ENCODE data around the gene LCT.
A peak's percentile ranks its signal among the peaks of the same experiment; 100 is the strongest.
"Not testable (repeated sequence)": the region's sequence is repeated elsewhere in the genome, so short reads cannot be mapped to it uniquely, and the experiment has no call there.

The LCT gene

DNA sequence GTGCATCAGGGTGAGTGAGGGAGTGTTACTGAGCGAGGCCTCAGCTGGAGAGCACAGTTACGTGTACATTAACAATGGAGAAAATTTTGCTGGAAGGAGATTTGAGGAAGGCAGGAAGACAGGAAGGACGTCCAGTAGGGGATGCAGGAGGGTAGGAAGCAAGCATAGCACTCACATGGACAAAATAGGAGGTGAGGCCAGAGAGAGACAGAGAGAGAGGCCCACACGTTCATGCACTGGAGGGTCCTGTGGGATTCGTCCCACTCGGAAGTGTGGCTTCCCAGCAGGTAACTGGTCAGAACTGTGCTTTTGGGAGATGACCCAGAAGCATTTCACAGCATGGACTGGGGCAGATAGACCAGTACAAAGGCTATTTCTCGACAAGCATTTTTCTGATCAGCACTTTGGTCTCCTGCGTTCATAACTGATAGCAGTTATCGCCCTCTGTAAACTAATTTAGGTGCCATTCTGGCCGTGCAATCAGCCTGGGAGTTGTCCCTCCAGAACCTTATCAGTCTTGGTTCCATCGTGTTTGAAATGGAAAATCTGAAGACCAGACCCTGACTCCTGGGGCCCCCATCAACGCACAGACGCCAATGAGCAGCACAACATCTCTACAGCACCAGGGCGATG, 5.7 kb downstream of the LCT start:
- DNase-seq, result no peak

- no peak for DNase-seq
Observed at GRCh38 chr2:135829378-135830135, 7.4 kb downstream of the LCT start.

DNA sequence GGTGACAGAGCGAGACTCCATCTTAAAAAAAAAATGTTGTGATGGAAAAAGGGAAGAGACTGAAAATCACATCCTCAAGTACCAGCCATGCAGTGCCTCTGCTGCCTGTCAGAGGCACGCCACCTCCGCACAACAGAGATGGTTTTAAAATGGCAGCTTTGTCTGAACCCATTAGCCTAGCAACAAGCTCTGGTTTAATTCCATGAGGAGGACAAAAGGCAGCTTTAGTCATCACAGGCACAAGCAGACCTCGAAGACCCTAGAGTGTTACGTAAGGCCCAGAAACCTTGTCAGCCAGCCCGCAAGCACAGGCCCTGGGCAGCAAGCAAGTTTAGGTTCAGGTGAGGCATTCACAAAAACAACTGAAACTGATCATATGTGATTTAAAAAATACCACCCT, 10.4 kb downstream of the LCT start:
- no peak for DNase-seq

GRCh38 chr2:135825550-135826176, 11.3 kb downstream of the LCT start:
- no peak for DNase-seq

GRCh38 chr2:135825131-135825530, 11.9 kb downstream of the LCT start:
- no peak for DNase-seq

GRCh38 chr2:135822855-135823254, 14.1 kb downstream of the LCT start:
- no peak for DNase-seq

DNA sequence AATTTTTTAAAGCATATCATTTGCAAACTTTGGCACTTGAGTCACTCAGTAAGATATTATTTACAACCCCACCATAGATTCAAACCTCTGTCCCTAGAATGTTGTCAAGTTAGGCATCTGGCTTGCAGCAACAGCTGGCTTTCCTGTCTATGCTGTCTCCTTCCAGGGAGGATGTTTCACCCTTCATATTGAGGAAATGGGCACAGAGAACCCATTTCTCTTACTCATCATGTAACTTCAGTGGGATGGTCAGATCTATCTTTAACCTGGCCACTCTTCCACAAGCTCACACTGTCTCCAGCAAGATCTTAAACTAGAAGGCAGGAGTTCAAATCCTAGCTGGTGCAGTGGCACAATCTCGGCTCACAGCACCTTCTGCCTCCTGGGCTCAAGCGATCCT, 15.8 kb downstream of the LCT start:
- no peak for DNase-seq

DNA sequence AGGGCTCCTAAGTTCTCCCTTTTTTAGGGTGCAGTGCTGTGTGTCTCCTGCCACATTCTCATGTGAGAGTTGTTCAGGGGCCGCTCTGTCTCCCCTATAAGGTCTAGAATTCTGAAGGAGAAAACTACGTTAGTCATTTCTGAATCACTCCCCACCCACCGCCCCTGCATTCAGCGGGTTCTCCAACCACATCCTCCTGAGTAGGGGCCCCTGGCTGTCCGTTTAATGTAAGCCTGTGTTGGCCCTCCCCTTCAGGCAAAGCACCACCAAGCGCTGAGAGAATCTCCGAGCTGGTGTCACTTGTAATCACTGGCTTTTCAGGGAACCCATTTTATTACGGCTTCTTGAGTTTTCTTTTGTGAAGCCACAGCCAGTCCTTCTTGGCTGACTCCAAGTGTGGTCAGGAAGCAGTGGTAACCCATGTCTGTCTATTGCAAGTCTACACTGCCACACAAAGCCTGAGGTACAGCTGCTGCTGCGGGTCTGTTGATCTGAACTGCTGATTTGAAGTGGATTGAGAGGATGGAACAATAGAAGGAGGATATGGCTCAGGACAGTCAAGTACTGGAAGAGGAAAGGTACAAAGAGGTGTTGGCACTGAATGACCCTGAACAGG, 16.9 kb downstream of the LCT start:
- DNase-seq, result no peak

DNA sequence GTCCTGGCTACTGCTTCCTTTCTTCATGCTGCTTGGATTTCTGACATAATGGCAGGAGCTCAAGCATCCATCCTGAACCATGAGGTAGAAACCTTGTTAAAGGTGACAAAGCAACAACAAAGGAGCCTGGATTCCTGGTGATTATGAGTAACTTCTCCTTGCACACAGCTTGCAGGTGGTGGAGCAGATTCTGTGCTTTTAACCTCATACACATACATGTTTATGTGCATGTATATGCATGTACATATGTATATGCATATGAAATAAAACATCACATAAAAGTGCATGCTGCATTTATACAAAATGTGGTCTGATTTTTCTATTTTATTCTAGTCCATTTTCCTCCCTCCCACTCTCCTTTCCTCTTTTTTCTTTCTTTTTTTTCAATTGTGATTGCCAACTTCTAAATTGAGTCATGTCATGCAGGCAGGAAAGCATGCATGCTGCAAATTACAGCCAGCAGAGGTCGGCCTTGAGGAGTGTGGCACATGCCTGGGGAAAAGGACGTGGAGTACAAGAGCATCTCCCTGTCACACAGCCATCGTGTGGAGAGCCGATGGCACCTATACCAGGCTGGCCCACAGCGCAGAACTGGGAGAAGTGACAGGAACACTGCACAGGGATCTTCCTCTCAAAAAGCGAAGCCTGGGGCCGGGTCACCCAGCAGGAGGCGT, 17.9 kb downstream of the LCT start:
- no peak for DNase-seq

DNA sequence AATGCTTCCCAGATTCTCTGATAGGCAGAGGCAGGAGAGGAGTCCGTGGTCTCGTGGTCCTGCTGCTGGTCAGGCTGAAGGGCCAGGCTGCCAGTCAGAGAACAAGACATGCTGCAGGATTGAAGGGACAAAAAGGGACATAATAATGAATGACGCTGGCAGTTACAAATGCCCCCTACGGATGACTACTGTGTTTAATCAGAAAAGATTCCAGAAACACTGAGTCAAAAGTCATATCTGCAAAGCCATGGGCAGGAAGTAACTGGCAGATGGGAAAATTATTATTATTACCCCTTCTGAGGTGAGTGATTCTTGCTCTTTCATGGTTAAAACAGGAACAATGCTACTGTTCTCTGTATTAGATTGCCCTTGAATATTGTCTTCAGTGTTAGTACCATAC, 19.0 kb downstream of the LCT start:
- no peak for DNase-seq

GRCh38 chr2:135817466-135817865, 19.5 kb downstream of the LCT start:
- no peak for DNase-seq

GRCh38 chr2:135815269-135815668, 21.7 kb downstream of the LCT start:
- DNase-seq, result no peak

DNA sequence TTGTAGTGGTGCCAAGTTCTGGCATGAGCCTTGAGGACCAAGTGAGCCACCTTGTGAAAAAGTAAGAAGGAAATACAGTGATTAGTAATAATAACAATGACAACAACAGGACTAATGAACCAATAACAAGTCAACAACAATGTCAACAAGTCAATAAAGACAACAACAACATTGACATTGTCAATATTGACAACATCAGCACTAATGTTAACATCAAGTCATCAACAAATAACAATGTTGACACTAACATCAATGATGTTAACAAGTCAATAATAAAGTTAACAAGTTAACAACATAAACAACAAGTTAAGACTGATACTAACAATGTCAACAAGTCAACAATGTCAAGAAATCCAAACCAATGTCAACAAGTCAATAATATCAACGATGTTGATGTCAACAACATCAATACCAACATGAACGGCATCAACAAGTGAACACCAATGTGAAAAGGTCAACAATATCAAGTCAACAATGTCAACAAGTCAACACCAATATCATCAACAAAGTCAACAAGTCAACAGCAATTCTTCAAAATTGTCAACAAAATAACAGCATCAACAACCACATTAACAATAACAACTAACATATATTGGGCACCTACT, 24.0 kb downstream of the LCT start:
- no peak for DNase-seq

GRCh38 chr2:135807874-135808273, 29.1 kb downstream of the LCT start:
- DNase-seq, result not testable (repeated sequence)

DNA sequence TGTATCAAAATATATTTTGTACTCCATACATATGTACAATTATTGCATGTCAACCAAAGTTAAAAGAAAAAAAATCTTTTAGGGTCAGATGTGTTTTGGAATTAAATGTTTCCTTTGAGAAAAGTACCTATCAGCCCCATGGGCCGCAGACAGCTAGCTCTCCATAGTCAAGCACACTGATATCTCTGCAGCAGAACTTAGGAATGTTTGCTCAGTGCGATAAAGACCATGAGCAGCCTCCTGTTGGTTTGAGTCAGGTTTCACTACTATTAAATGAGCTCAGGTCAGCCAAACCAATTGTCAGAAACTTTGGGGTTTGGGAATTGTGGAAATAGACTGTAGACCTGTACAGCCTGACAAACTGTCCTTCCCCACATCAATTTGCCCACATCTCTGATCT, 33.7 kb downstream of the LCT start:
- DNase-seq, result no peak

DNA sequence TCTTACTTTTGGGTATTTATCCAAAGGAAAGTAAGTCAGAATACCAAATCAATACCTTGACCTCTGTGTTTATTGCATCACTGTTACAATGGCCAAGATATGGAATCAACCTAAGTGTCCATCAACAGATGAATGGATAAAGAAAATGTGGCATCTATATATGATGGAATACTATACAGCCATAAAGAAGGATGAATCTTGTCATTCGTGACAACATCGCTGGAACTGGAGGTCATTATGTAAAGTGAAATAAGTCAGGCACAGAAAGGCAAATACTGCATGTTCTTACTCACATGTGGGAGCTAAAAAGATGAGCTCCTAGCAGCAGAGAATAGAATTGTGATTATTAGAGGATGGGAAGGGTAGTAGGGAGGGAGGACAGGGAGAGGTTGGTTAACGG, 34.6 kb downstream of the LCT start:
- no peak for DNase-seq

- no peak for DNase-seq
Observed at GRCh38 chr2:135800513-135801460, 36.2 kb downstream of the LCT start.

- DNase-seq, result no peak
Observed at GRCh38 chr2:135799738-135800137, 37.2 kb downstream of the LCT start.

DNA sequence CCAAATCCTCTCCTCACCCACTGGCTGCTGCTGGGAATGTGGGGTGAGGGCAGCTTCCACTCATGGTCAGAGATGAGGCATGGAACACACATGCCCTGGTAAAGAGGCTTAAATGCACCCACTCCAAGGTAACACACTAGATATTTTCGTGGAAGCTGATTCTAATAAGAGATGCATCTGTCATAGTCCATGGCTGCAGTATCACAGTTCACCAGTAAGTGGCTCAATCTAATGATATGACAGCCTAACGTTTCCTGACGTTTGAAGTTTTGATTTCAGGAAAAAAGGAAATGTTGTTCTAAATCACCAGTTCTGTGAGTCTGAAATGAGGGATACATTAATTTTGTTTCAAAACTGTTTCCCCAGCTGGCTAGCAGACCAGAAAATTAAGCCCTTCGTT, 38.2 kb downstream of the LCT start:
- DNase-seq, result peak; percentile 8

GRCh38 chr2:135798275-135798705, 38.7 kb downstream of the LCT start:
- no peak for DNase-seq

- DNase-seq, result peak; percentile 38
Observed at GRCh38 chr2:135797497-135798274, 39.3 kb downstream of the LCT start.
